Esophagus squamous epithelium (tissue), 5 donors: ENCODE data around the gene SV2C. TPM values are rescaled to one million over a fixed set of nuclear protein-coding genes. Genes with fewer than 3 reads are reported as not detected.
"Not testable (repeated sequence)": the region's sequence is repeated elsewhere in the genome, so short reads cannot be mapped to it uniquely, and the experiment has no call there.

Experiments
- DNase-seq: peaks from one replicate; lab custom pipeline; 2025; lab: John Stamatoyannopoulos, UW
- H3K27ac ChIP-seq, 4 donors: fragments of 200-600 bp; sonication (generic); one replicate each; pipeline ENCODE4 v1.5.1; 2016 to 2019; ENCODE audit warnings: mild to moderate bottlenecking in 1 of 4
- H3K27me3 ChIP-seq, 4 donors: fragments of 200-600 bp; sonication (generic); 1 replicate in 3 of 4; 2 replicates in 1 of 4; pipeline versions ENCODE4 v1.5.1 to v1.6.0; 2017 to 2021; ENCODE audit warnings: antibody characterized with exemption in 1 of 4
- H3K36me3 ChIP-seq, 3 donors: fragments of 200-600 bp; sonication (generic); one replicate each; pipeline ENCODE4 v1.5.1; 2016 to 2019
- H3K4me1 ChIP-seq, 3 donors: fragments of 200-600 bp; sonication (generic); one replicate each; pipeline ENCODE4 v1.5.1; 2017 to 2019
- H3K4me3 ChIP-seq, 4 donors: fragments of 200-600 bp; sonication (generic); 1 replicate in 3 of 4; 2 replicates in 1 of 4; pipeline ENCODE4 v1.5.1; 2016 to 2019; ENCODE audit warnings: mild to moderate bottlenecking in 2 of 4, moderate library complexity in 1 of 4
- H3K9me3 ChIP-seq, 3 donors: fragments of 200-600 bp; sonication (generic); one replicate each; pipeline ENCODE4 v1.5.1; 2016 to 2019
- CTCF ChIP-seq, 6 experiments: fragments of 450-650 bp in 4 of 6; fragments of 200-600 bp in 2 of 6; sonication (generic) in 2 of 6; IDR thresholded peaks; one replicate each; pipeline ENCODE4 v1.5.1; 2016 to 2019; ENCODE audit warnings: antibody characterized with exemption in 6 of 6, mild to moderate bottlenecking in 4 of 6, moderate library complexity in 4 of 6
- POLR2A ChIP-seq, 4 donors: fragments of 450-650 bp; IDR thresholded peaks; one replicate each; pipeline ENCODE4 v1.6.1; 2017; ENCODE audit warnings: antibody characterized with exemption in 4 of 4, mild to moderate bottlenecking in 4 of 4, moderate library complexity in 3 of 4
- WGBS, 2 donors: methylation state at CpG; one replicate each; pipeline ENCODE4 v1.1.5; 2018; 5-methylcytosine and 5-hydroxymethylcytosine counted together
- intact Hi-C: fragments of 100-400 bp; cut with DNase I; formaldehyde crosslinking; loops from one replicate; pipeline ENCODE4 v1.15.0; 2022
- total RNA-seq, 4 donors: library from RNA; depleted of rRNA; stranded (reverse); fragments of >200 nt; gene quantifications; one replicate each; pipeline ENCODE4 v1.1.0, GENCODE V29; 2016
- donor health status: DM: yes; HTN: yes; CAD: no.

SV2C gene
- total RNA-seq, 4 donors from 2014 or later, result under 0.01 to 0.26 (median 0.06) TPM

- peaks cover 0 to 24% (median 0%) of the 10 kb centered on the region in 3 donors for H3K4me1 ChIP-seq
- no peak overlapping the region for H3K27ac ChIP-seq
- H3K4me3 ChIP-seq, result no peak overlapping the region
- H3K9me3 ChIP-seq, result no peaks in the 10 kb centered on the region
- 51 to 59% methylated on average over 4 of the region's 4 CpGs for WGBS, 2 donors
- H3K36me3 ChIP-seq, result no peaks in the 10 kb centered on the region
- intact Hi-C loops, result no loop called here
- TF ChIP-seq CTCF (IDR thresholded peaks at IDR 0.05) (no peak), POLR2A (IDR thresholded peaks at IDR 0.05) (no peak)
- DNase-seq, result no peak
- no peaks in the 10 kb centered on the region for H3K27me3 ChIP-seq
Observed at GRCh38 chr5:76294573-76294972, 211.4 kb downstream of the SV2C start.

- no peak overlapping the region for H3K4me3 ChIP-seq
- no peaks in the 10 kb centered on the region for H3K9me3 ChIP-seq
- H3K27me3 ChIP-seq, result no peaks in the 10 kb centered on the region
- WGBS, 2 donors, result 25 to 63% methylated on average over 1 of the region's 1 CpG
- no peaks in the 10 kb centered on the region for H3K36me3 ChIP-seq
- TF ChIP-seq CTCF (IDR thresholded peaks at IDR 0.05) (no peak), POLR2A (IDR thresholded peaks at IDR 0.05) (no peak)
- no peak for DNase-seq
- no peaks in the 10 kb centered on the region for H3K4me1 ChIP-seq
- intact Hi-C loops, result no loop called here
- H3K27ac ChIP-seq, result no peak overlapping the region
Observed at GRCh38 chr5:76298852-76299251, 215.7 kb downstream of the SV2C start.

- H3K36me3 ChIP-seq, result no peaks in the 10 kb centered on the region
- intact Hi-C loops, result no loop called here
- no peaks in the 10 kb centered on the region for H3K4me1 ChIP-seq
- H3K9me3 ChIP-seq, result no peaks in the 10 kb centered on the region
- H3K27me3 ChIP-seq, result no peaks in the 10 kb centered on the region
- WGBS, 2 donors, result 64 to 73% methylated on average over 2 of the region's 2 CpGs
- no peak for TF ChIP-seq CTCF (IDR thresholded peaks at IDR 0.05)
- no peak for TF ChIP-seq POLR2A (IDR thresholded peaks at IDR 0.05)
- no peak overlapping the region for H3K4me3 ChIP-seq
- no peak overlapping the region for H3K27ac ChIP-seq
- DNase-seq, result no peak
Observed at GRCh38 chr5:76299592-76299991, 216.4 kb downstream of the SV2C start.

GRCh38 chr5:76301932-76302331, 218.7 kb downstream of the SV2C start:
- H3K27me3 ChIP-seq, DNase-seq, H3K27ac ChIP-seq, H3K4me1 ChIP-seq, H3K4me3 ChIP-seq, intact Hi-C loops, H3K36me3 ChIP-seq, H3K9me3 ChIP-seq: not testable (repeated sequence)
- 29% methylated on average over 1 of the region's 1 CpG for WGBS, 2 donors

- not testable (repeated sequence) for H3K27ac ChIP-seq
Observed at GRCh38 chr5:76302661-76303060, 219.5 kb downstream of the SV2C start.

GRCh38 chr5:76303921-76304320, 220.7 kb downstream of the SV2C start:
- intact Hi-C loops, result no loop called here
- H3K36me3 ChIP-seq, result no peaks in the 10 kb centered on the region
- no peak for TF ChIP-seq CTCF (IDR thresholded peaks at IDR 0.05)
- TF ChIP-seq POLR2A (IDR thresholded peaks at IDR 0.05), result no peak
- H3K27me3 ChIP-seq, result no peaks in the 10 kb centered on the region
- H3K4me3 ChIP-seq, result no peak overlapping the region
- H3K4me1 ChIP-seq, result no peaks in the 10 kb centered on the region
- 29 to 45% methylated on average over 7 of the region's 7 CpGs for WGBS, 2 donors
- no peak overlapping the region for H3K27ac ChIP-seq
- DNase-seq, result no peak
- no peaks in the 10 kb centered on the region for H3K9me3 ChIP-seq

More at GRCh38 chr5:76302661-76303060, 219.5 kb downstream of the SV2C start:
- H3K9me3 ChIP-seq, H3K4me3 ChIP-seq, DNase-seq, intact Hi-C loops, H3K36me3 ChIP-seq, H3K27me3 ChIP-seq, H3K4me1 ChIP-seq: not testable (repeated sequence)
